GM19467 (cell line): ENCODE measurements around the gene PRG3.
"Not testable (repeated sequence)": the region's sequence is repeated elsewhere in the genome, so short reads cannot be mapped to it uniquely, and the experiment has no call there.

Source experiments
- ATAC-seq: cut with Tn5 transposase; IDR thresholded peaks from one replicate; pipeline ENCODE4 v1.9.1; 2021; ENCODE audit warnings: mild to moderate bottlenecking, moderate library complexity; ENCODE audit not compliant: unreplicated experiment

Gene PRG3

DNA sequence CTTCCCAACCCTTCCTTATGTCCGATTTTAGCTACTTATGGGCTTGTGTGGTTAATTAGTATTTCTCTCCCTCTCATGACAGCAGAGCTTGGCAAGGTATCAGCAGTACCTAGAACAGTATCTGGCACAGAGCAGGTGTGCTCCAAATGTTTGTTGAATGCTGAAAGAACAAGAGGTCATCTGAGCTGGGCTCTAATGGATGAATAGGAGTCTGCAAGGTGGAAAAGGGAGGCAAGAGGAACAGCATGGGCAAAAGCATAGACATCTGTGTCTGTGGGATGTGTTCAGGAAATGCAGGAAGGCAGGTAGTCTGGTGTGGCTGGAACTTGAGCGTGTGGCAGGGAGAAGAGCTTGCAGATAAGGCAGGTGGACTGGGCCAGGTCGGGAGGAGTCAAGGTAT lies 19.0 kb downstream of the PRG3 start:
- no peak for ATAC-seq

DNA sequence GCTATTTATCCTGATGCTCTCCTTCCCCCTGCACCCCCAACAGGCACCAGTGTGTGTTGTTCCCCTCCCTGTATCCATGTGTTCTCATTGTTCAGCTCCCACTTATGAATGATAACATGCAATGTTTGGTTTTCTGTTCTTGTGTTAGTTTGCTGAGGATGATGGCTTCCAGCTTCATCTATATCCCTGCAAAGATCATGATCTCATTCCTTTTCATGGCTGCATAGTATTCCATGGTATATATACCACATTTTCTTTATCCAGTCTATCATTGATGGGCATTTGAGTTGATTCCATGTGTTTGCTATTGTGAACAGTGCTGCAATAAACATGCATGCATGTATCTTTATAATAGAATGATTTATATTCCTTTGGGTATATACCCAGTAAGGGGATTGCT lies 19.5 kb downstream of the PRG3 start:
- not testable (repeated sequence) for ATAC-seq

DNA sequence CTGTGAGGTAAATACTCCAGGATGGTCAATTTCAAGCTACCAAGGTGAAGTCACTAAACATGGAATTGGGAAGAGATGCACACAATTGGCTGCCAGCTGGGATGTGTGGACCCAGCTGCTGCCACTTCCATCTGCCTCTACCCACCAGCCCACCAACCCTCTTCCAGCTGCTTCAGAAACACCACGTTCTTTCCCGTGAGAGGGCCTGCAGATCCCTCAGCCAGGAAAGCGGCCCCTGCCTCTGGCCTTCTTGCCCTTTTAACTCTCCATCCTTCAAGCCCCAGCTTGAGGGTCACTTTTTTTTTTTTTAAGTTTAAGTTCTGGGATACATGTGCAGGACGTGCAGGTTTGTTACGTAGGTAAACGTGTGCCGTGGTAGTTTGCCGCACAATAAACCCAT lies 20.0 kb downstream of the PRG3 start:
- ATAC-seq = no peak

DNA sequence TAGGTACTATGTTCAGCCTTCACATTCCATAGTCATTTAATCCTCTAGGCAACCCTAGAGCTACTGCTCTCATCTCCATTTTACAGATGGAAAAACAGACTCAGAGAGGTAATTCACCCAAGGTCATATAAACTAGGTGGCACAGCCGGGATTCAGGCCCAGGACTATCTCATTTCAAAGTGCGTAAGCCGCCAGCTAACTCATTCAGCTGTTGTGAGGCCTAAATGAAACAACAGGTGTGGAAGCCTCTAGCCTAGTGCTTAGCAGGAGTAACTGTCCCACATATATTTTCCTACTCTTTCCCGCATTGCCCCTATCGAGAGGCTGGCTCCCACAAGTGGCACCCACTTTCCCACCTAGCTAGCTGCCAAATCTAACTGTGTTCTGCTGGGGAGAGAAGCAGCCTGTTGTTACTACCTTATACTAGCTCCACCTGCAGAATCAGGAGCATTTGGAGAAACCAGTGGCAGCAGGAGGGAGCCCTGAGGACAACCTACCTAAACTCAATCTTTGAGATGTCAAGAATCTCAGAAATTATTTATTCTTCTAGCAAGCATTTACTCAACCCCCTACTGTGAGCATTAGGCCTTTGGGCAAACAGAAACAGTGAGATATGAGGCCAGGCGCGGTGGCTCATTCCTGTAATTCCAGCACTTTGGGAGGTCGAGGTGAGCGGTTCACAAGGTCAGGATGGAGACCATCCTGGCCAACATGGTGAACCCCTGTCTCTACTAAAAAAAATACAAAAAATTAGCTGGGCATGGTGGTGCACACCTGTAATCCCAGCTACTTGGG lies 20.9 kb downstream of the PRG3 start:
- ATAC-seq = no peak

DNA sequence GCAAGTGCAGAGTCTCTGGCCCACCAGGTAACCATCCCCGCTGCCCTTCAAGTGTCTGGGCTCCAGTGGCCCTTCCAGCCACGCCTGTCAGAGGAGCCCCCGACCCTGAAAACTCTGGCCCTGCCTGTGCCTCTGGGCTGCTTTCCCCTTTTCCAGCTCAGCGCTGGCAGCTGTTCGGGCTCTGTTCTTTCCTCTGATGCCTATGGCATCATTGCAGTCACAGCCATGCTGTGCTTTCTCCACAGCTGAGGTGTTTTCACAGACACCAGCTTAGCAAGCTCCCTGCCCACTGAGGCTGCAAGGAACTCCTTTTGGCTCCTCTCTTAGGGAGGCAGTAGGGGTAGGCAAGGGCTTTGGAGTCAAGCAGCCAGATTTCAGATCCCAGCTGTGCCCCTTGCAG lies 21.6 kb downstream of the PRG3 start:
- ATAC-seq = no peak

DNA sequence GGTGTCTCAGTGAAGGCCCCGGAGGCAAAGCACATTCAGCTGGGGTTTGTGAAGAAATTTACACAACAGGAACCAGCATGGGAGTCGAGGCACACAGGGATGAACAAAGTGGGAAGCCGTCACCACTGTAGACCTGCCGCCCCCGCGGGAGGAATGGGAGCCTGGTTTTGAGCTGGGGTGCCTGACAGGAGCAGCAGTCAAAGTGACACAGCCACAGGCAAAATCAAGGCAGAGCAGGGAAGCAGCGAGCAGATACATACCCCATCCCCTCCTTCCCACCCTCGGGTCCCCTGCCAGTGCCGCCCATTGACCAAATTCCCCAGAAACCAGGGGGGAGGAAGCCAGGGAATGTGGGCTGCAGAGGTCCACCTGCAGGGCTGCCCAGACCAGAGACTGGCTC lies 22.0 kb downstream of the PRG3 start:
- ATAC-seq = no peak

DNA sequence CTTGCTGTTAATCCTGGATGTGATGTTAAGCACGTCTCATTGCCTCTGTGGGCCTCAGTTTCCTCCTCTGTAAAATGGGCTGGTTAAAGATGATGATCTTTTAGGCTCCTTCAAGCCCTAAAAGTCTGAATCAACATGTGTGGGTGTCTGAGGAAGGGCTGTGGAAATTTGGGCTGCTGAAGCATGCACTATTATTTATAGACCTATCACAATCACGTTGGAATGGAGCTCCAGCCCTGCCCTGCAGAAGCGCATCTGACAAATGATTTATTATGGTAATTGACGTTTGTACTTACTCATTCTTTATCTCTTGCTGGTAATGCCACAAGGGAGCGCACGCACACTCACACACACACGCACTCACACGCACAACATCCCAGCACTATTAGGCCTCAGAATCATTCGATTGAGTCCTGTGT lies 22.4 kb downstream of the PRG3 start:
- ATAC-seq = no peak

DNA sequence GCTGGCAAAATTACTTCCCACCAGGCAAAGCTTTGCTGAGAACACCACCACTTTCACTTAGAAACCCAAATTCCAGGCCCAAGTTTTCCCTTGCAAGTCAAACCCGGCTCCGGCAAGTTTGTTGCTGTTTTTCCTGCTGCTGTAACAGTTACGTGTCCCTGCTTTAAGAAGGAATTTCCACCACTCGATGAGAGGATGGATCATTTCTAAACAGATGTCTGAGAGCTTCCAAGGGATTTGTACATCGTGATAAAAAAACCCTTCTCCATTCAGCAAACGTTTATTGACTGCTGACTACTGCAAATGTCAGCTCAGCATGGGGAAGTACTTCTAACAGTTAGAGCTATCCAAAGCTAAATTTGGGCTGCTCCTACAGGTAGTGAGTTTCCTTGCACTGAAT lies 23.1 kb downstream of the PRG3 start:
- no peak for ATAC-seq

DNA sequence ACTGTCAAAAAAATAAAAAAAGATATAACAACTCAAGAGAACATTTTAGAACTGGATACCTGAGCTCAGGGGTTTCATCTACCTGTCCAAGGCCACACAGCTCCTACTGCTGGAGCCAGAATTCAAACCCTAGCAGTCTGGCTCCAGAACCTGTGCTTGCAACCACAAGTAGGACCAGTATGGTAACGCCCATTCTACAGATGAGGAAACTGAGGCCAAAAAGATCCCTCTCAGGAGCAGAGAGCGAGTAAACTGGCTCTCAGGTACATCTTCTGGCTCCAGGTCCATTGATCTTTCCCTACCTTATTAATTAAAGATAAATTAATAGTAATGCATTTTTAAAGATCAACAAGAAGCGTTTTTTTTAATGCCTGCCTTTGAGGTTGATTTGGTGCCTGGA lies 23.6 kb downstream of the PRG3 start:
- no peak for ATAC-seq

DNA sequence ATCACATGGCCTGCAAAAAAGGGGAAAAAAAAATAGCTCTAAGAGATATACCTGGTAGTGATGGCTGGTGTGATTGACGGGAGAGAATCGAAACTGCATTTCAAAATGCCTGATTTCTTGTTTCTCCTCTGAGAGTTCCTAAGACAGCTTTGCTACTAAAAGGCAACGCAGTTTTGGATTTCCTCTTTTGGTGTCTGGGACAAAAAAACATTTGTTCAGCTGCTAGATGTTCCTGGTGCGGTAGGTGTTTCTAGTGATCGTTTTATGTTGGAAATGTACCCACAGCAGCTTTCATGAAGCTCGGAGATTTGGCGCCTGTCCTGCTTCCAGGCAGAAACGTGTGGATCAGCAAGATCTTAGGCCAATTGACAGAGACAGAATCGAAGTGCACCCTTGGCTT lies 24.7 kb downstream of the PRG3 start:
- ATAC-seq = no peak

DNA sequence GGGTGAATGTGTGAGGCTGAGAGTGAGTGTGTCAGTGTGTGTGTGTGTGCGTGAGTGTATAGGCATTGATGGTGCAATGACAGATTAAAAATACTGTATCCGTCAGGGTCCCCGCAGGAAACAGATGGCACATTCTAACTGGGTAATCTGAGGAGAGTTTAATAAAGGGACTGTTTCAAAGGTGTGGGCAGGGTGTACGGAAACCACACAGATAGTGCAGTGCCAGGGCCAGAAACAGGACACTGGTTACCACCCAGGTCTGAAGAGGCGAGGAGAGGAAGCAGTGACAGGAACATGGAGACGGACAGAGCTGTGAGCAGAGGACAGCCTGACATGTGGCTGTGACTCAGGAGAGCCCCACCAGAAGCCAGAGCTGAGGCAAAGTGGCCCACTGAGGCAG lies 26.3 kb downstream of the PRG3 start:
- ATAC-seq = no peak

DNA sequence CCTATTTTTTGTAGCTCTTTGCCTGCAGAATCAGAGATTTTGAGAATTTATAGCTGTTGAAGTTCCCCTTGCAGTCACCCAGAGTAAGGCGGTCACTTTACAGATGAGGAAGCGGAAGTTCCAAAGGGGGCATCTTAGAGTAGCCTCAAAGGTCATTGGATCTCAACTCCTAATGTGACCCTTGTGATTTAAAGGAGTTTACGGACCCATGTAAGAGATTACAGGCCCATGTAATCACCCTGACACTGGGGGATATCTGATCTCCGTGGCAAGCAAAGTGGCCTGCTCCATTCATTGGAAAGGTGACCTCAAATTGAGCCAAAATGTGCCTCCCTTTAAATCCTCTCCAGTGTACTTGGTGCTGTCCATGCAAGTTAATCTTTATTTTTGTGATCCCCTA lies 27.1 kb downstream of the PRG3 start:
- no peak for ATAC-seq

DNA sequence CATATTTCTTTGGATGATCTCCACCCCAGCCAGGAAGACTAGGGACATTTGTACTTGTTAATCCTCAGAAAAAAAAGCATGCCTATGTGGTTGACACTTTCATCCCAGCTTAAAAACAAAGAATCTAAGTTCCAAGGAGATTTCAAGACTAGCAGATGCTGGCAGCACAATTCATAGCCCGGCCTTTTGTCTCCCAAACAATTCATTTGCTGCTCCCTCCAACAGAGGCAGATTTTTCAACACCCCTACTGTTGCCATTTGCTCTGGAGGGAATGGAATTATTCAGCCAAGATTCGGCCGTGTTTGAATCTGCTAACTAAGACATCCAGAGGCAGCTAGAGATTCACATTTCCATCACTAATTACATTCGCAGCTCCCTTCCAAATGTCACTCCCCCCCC lies 27.5 kb downstream of the PRG3 start:
- ATAC-seq = no peak

DNA sequence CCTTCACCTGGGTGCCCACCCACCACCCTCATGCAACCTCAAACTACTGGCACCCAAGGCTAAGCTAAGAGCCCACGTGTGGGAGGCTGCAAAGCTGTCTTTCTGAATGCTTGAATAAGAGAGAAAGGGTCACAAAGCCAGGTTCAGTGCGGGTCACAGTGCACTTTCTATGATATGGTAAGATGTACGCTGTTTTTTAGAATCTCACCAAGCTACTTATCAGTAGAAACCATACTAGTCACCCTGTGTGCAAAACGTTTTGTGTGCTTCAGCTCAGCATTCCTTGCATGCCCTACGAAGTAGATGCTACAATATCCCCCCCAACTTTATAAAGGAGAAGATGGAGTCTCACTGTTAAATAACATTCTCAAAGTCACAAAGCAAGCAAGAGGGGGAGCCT lies 27.9 kb downstream of the PRG3 start:
- no peak for ATAC-seq

DNA sequence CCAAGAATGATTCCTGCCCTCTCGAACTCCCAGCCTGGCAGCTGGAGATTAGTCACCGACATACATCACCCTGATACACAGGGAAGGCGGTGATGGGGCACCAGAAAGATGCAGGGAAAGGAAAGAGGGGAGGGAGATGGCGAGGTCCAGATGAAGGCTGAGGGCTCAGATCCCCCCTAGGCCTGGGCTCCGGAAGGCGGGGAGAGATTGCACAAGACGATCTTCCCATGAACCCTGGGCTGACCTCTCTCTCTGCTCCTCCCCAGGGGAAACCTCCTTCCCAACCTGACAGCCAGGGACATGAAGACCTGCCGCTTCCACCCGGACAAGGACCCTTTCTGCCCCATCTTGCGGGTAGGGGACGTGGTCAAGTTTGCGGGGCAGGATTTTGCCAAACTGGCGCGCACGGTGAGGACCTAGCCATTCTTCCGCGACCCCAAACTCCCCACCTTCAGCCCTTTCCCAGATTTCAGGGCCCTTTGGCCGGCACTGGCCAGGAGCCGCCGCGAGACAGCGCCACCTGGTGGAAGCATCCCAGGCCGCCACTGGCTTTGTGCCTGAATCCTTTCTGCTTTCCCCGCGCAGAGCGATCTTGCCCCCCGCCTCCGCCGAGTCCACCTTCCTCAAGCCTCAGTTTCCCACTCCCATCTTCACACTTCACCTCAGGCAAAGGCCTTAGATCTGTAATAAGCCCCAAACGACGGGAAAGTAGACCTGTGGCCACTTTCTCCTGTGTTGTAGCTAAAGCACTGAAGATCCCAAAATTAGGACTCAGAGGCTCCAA lies 31.3 kb downstream of the PRG3 start:
- no peak for ATAC-seq

DNA sequence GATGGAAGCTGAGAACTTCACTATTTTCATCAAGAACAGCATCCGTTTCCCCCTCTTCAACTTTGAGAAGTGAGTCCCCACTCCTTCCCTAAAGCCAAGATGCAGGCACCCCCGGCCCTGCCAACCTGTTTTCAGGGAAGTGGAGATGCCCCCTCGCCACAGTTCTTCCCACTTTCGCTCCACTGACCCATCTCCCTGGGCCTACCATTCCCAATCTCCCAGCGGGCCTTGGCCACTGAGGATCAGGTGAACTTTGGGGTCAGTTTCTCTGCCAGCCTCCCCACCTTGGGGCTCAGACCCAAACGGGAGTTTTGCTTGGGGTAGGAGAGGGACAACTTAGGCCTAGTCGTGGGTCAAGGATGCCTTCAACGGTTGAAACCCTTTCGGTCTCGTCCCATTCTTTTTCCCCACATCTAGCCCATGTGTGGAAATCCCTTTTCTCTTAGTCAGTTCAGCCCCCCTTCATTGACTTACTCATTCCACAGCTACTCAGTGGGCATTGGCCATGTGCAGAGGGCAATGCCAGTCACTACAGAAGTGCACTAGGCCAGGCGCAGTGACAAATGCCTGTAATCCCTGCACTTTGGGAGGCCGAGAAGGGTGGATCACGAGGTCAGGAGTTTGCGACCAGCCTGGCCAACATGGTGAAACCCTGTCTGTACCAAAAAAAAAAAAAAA lies 32.2 kb downstream of the PRG3 start:
- ATAC-seq = no peak

DNA sequence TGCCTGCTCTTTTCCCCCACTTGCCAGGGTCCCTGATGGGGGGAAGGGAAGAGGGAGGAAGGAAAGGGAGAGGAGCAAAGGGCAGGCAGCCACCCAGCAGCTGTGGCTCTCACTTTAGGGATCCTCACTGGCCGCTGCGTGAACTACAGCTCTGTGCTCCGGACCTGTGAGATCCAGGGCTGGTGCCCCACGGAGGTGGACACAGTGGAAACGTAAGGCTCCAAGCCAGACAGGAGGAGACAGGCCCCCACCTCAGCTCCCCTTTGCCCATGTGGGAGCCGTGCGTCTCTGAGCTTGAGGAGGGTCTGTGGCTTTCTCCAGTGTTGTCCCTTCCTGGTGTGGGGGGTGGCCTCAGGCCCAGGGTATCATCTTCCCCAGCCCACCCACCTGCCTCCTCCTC lies 32.9 kb downstream of the PRG3 start:
- ATAC-seq = no peak

DNA sequence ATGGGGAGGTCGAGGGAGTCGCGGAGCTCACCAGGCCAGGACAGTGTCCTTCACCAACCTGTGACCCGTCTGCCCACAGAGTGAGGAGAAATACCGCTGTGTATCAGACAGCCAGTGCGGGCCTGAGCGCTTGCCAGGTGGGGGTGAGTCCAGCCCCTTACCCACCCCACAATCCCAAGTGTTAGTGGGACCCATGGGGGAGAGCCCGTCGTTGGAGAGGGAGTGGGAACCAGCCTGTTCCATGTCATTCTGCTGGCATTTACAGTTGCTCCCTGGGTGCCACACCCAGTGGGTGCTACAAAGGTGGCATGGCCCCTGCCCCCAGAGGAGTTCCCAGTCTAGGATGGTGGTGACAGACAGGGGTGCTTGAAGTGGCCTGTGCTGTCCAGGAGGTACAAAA lies 33.6 kb downstream of the PRG3 start:
- no peak for ATAC-seq

DNA sequence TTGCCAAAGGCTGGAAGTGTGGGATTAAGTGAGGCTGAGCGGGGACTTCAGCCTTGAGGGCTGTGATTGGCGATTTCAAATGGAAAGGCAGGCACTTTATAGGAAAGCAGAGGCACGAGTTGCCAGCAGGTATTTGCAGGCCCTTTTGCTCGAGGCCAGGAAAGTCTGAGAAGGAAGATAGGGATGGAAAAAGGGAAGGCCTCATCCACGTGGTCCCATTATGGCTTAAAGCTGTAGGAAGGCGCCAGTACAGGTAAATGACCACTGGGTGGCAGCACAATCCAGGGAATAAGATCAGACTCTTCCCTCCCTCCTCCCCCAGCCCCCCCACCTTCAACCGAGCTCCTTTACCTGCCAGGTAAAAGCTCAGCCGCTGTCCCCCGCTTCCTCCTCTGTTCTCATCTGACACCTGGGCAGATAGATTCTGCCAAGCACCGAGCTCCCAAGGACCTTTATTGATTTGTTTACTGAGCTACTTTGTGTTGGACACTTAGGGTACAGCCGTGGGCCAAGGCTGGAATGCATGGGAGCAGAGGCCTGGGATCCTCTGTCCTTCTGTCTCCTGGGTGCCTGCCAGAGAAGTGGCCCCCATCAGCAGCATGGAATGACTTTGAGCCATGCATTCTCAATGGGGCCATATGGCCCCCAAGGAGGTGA lies 35.3 kb downstream of the PRG3 start:
- no peak for ATAC-seq

DNA sequence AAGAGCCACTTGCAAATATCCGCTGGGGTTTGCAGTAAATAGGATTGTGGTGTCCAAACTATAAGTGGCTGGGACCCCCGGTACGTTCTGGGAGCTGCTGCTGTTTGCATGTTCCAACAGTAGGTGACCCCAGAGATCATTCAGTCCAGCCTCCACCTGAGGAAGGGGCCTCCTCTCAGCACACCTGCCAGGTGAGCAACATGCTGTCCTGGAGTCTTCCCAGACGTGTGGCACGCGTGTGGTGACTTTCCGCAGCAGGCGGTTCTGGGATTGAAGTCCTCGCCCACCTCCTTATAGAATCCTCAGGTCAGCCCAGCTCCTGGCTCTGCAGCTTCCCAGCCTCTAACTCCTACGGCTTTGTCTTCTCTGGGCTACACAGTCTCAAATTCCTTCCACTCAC lies 36.1 kb downstream of the PRG3 start:
- no peak for ATAC-seq

DNA sequence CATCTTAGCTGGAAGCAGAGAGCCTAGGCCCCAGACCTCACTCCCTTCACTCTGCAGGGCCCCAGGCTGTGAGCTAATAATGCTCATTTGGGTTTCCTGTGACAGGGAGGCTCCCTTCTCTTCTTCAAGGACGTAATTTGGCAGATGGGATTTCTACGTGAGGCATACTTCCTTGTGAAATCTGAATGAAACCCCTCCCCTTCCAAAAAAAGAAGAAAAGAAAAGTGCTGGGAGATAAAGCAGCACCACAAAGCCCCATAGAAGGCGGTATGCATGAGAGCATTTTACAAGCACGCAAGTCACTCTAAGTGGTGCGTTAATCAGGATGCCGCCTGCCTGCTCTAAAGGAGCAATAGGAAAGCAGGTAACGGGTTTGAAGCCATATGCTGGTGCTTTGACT lies 37.1 kb downstream of the PRG3 start:
- ATAC-seq = no peak
